Heart left ventricle (tissue), 13 donors: ENCODE data around the gene DOCK4.

Experiments used
- POLR2A ChIP-seq, 2 donors: fragments of 450-650 bp; IDR thresholded peaks; one replicate each; pipeline ENCODE4 v1.6.1; 2017; ENCODE audit warnings: antibody characterized with exemption in 2 of 2, mild to moderate bottlenecking in 2 of 2, moderate library complexity in 2 of 2
- TF ChIP-seq, protein P1 (sequence below), 12 donors: fragments of 200-600 bp; sonication (generic) in 4 of 12; IDR thresholded peaks; one replicate each; pipeline versions ENCODE4 v1.5.0 to v1.8.0; 2018 to 2022; ENCODE audit warnings: antibody characterized with exemption in 12 of 12, mild to moderate bottlenecking in 5 of 12
- donor health status: ischemic (EF 13 %, LVEDD 7.1; RV severe dilation, severe dysfunction).
- donor health status: DM: no; HTN: yes; CAD: no.
- donor health status: DM: no; HTN: no; CAD: no.
- donor health status: ischemic (EF 25% LVEDD 6.9; RV normal size, moderate dysfunction).
- donor health status: ischemic (EF 25% LVEDD 5.7; RV mildly dilated, moderate dysfunction).
- donor health status: ischemic (EF 35%, LVEDD 5.7; RV mildly dilated, moderate dysfunction).
- donor health status: nonischemic (EF 11% LVEDD 7.7; RV severe dilation, severe dysfunction).
- donor health status: DM: yes; HTN: yes; CAD: no.
- donor health status: PGD.
- donor health status: ischemic (EF 29% LVEDD 5.4; RV normal size, mild dysfunction).
- donor health status: nonischemic (EF 23%, LVEDD 6.1; RV moderate dilation, normal function).

DNA sequence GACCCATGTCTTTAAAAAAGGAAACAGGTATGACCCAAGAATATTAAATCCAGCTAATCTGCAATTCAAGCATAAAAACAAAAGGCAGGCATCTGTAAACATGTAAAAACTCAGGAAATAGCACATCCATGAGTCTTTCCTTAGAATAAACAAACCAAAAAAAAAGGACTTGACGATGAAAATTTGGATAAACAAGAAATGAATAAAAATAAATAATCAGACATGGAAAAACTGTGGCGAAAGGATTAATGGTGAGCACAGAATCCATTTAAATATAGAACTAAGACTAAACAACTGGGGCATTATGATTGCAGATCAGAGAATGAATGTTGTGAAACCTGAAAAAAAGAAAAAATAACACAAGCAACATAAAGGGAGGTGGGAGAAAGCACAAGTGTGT lies 170.1 kb downstream of the DOCK4 start:
- TF ChIP-seq, protein P1, sequence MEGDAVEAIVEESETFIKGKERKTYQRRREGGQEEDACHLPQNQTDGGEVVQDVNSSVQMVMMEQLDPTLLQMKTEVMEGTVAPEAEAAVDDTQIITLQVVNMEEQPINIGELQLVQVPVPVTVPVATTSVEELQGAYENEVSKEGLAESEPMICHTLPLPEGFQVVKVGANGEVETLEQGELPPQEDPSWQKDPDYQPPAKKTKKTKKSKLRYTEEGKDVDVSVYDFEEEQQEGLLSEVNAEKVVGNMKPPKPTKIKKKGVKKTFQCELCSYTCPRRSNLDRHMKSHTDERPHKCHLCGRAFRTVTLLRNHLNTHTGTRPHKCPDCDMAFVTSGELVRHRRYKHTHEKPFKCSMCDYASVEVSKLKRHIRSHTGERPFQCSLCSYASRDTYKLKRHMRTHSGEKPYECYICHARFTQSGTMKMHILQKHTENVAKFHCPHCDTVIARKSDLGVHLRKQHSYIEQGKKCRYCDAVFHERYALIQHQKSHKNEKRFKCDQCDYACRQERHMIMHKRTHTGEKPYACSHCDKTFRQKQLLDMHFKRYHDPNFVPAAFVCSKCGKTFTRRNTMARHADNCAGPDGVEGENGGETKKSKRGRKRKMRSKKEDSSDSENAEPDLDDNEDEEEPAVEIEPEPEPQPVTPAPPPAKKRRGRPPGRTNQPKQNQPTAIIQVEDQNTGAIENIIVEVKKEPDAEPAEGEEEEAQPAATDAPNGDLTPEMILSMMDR (IDR thresholded peaks at IDR 0.05), result no peak
- no peak for TF ChIP-seq POLR2A (IDR thresholded peaks at IDR 0.05)
